ENCODE measurements around the gene SLC5A9.

DNA sequence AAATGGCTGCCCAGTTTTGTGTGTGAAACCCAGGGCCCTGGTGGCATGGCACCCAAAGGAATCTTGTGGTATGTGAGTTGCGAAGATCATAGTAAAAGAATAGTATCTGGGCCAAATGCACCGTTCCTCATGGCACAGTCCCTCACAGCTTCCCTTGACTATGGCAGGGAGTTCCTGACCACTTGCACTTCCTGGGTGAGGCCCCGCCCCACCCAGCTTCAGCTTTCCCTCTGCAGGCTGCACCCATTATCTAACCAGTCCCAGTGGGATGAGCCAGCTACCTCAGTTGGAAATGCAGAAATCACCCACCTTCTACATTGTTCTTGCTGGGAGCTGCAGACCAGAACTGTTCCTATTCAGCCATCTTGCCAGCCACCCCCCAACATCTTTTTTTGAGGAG lies 63.0 kb downstream of the SLC5A9 start:
- TF ChIP-seq, protein P1, sequence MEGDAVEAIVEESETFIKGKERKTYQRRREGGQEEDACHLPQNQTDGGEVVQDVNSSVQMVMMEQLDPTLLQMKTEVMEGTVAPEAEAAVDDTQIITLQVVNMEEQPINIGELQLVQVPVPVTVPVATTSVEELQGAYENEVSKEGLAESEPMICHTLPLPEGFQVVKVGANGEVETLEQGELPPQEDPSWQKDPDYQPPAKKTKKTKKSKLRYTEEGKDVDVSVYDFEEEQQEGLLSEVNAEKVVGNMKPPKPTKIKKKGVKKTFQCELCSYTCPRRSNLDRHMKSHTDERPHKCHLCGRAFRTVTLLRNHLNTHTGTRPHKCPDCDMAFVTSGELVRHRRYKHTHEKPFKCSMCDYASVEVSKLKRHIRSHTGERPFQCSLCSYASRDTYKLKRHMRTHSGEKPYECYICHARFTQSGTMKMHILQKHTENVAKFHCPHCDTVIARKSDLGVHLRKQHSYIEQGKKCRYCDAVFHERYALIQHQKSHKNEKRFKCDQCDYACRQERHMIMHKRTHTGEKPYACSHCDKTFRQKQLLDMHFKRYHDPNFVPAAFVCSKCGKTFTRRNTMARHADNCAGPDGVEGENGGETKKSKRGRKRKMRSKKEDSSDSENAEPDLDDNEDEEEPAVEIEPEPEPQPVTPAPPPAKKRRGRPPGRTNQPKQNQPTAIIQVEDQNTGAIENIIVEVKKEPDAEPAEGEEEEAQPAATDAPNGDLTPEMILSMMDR (IDR thresholded peaks at IDR 0.05) = no peak
- TF ChIP-seq EZH2 (IDR thresholded peaks at IDR 0.05; ENCODE audit: borderline replicate concordance, insufficient read depth, low read depth, low read length, poor library complexity, severe bottlenecking) = no peak

All from B cell (primary cell).